Muscle layer of colon (tissue), 2 donors: ENCODE data around the gene HSD17B12.

Experiments used
- H3K27ac ChIP-seq: one replicate; pipeline ENCODE4 v1.7.0; 2013; ENCODE audit warnings: low read depth, mild to moderate bottlenecking, low read length, moderate library complexity
- H3K27me3 ChIP-seq, 2 donors: one replicate each; pipeline ENCODE4 v1.7.0; 2013; ENCODE audit warnings: low read length in 2 of 2, mild to moderate bottlenecking in 2 of 2; ENCODE audit not compliant: insufficient read depth in 2 of 2, control insufficient read depth in 1 of 2
- H3K36me3 ChIP-seq: one replicate; pipeline ENCODE4 v1.7.0; 2013; ENCODE audit warnings: mild to moderate bottlenecking, low read length; ENCODE audit not compliant: insufficient read depth
- H3K4me1 ChIP-seq: one replicate; pipeline ENCODE4 v1.7.0; 2013; ENCODE audit warnings: mild to moderate bottlenecking, low read length; ENCODE audit not compliant: insufficient read depth
- H3K4me3 ChIP-seq, 2 donors: one replicate each; pipeline ENCODE4 v1.7.0; 2013; ENCODE audit warnings: low read length in 2 of 2, low read depth in 1 of 2, mild to moderate bottlenecking in 1 of 2, moderate library complexity in 1 of 2
- H3K9ac ChIP-seq: one replicate; pipeline ENCODE4 v1.7.0; 2013; ENCODE audit warnings: low read length
- H3K9me3 ChIP-seq: one replicate; pipeline ENCODE4 v1.7.0; 2013; ENCODE audit warnings: mild to moderate bottlenecking, low read length
- donor health status: abdominal sarcoma.
- donor health status: Adenocarcinoma of cecum.

The HSD17B12 gene

GRCh38 chr11:43784866-43785265, 104.3 kb downstream of the HSD17B12 start:
- no peak overlapping the region for H3K4me3 ChIP-seq
- no peaks in the 10 kb centered on the region for H3K36me3 ChIP-seq
- H3K27ac ChIP-seq: no peak overlapping the region
- H3K27me3 ChIP-seq: no peaks in the 10 kb centered on the region
- H3K9ac ChIP-seq: no peak overlapping the region
- no peaks in the 10 kb centered on the region for H3K9me3 ChIP-seq
- no peaks in the 10 kb centered on the region for H3K4me1 ChIP-seq

GRCh38 chr11:43785318-43785717, 104.8 kb downstream of the HSD17B12 start:
- Histone ChIP-seq H3K36me3 (no peaks in the 10 kb centered on the region), H3K9me3 (no peaks in the 10 kb centered on the region), H3K27ac (no peak overlapping the region), H3K4me3 (no peak overlapping the region), H3K9ac (no peak overlapping the region), H3K27me3 (no peaks in the 10 kb centered on the region), H3K4me1 (no peaks in the 10 kb centered on the region)

- no peak overlapping the region for H3K4me3 ChIP-seq
- no peaks in the 10 kb centered on the region for H3K4me1 ChIP-seq
- no peak overlapping the region for H3K27ac ChIP-seq
- H3K9me3 ChIP-seq: no peaks in the 10 kb centered on the region
- no peaks in the 10 kb centered on the region for H3K36me3 ChIP-seq
- H3K27me3 ChIP-seq: no peaks in the 10 kb centered on the region
- no peak overlapping the region for H3K9ac ChIP-seq
These were observed 105.5 kb downstream of the HSD17B12 start for GRCh38 chr11:43786016-43786415.

DNA sequence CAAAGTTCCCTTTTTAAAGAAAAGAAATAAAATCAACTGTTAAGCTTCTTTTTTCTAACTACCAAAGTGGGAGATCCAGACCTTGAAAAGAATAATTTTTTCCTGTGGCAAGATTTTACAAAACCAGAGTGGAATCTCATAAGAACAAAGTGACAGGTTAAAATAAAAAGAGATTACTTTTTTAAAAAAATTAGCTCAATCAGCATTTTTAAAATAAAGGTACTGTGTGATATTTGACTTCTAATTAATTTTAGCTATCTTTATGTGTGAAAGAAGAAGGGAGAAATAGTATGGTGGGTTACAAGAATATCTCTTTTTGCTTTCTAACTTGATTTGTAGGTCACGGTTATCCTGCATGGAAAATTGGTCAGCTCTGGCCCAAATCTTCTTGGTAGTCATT, 107.3 kb downstream of the HSD17B12 start:
- no peaks in the 10 kb centered on the region for H3K9me3 ChIP-seq
- no peak overlapping the region for H3K4me3 ChIP-seq
- H3K36me3 ChIP-seq: no peaks in the 10 kb centered on the region
- no peaks in the 10 kb centered on the region for H3K27me3 ChIP-seq
- no peak overlapping the region for H3K9ac ChIP-seq
- no peaks in the 10 kb centered on the region for H3K4me1 ChIP-seq
- no peak overlapping the region for H3K27ac ChIP-seq

GRCh38 chr11:43788421-43788820, 107.9 kb downstream of the HSD17B12 start:
- Histone ChIP-seq H3K4me1 (no peaks in the 10 kb centered on the region), H3K9me3 (no peaks in the 10 kb centered on the region), H3K27ac (no peak overlapping the region), H3K36me3 (no peaks in the 10 kb centered on the region), H3K27me3 (no peaks in the 10 kb centered on the region), H3K4me3 (no peak overlapping the region), H3K9ac (no peak overlapping the region)

DNA sequence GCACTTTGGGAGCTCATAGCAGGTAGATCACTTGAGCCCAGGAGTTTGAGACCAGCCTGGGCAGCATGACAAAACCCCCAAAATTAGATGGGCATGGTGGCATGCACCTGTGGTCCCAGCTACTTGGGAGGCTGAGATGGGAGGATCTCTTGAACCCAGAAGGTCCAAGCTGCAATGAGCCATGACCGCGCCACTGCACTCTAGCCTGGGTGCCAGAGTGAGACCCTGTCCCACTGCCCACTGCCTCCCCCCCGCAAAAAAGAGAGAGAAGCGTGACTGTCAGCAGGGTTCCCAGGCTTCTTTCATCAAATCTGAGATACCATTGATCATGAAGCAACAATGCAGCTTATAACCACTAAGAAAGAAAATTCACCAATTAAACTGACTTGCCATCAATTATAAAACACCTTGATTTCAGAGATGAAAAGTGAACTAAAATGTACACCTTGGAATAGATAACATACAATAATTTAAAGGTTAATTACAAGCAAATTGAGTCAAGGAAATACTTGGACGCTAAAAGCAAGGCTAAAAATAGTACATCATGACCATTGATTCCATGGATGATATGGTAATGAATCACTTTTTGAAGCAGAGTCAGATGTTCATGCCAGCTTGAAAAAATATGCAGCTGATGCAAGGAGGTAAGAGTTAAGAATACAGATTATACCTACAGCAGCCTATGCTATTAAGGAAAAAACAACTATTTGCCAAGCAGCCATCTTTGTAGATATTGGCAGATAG, 109.3 kb downstream of the HSD17B12 start:
- no peaks in the 10 kb centered on the region for H3K9me3 ChIP-seq
- no peaks in the 10 kb centered on the region for H3K4me1 ChIP-seq
- no peak overlapping the region for H3K9ac ChIP-seq
- H3K4me3 ChIP-seq: no peak overlapping the region
- H3K27me3 ChIP-seq: no peaks in the 10 kb centered on the region
- H3K27ac ChIP-seq: no peak overlapping the region
- H3K36me3 ChIP-seq: no peaks in the 10 kb centered on the region

GRCh38 chr11:43790444-43790794, 109.9 kb downstream of the HSD17B12 start:
- Histone ChIP-seq H3K4me3 (no peak overlapping the region), H3K4me1 (no peaks in the 10 kb centered on the region), H3K27me3 (no peaks in the 10 kb centered on the region), H3K9me3 (no peaks in the 10 kb centered on the region), H3K9ac (no peak overlapping the region), H3K27ac (no peak overlapping the region), H3K36me3 (no peaks in the 10 kb centered on the region)

DNA sequence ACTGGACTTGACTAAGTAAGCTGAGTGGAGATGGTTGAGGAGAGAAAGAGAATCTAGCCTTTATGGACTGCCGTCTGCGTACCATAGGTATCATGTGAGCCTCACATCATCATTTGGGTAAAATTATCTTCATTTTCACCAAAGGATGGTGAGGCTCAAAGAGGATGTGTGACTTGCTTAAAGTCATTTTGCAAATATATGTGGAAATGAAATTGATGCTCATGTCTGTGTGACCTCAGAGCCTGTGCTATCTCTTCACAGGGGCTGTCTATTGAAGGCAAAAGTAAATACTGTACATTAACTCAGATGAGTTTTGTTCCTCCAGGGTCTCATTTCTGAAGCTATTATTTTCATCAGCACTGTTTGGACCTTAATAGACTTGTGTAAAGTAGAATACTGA, 116.8 kb downstream of the HSD17B12 start:
- Histone ChIP-seq H3K36me3 (no peaks in the 10 kb centered on the region), H3K9ac (no peak overlapping the region), H3K27me3 (no peaks in the 10 kb centered on the region), H3K4me1 (no peaks in the 10 kb centered on the region), H3K9me3 (no peaks in the 10 kb centered on the region), H3K27ac (no peak overlapping the region), H3K4me3 (no peak overlapping the region)

DNA sequence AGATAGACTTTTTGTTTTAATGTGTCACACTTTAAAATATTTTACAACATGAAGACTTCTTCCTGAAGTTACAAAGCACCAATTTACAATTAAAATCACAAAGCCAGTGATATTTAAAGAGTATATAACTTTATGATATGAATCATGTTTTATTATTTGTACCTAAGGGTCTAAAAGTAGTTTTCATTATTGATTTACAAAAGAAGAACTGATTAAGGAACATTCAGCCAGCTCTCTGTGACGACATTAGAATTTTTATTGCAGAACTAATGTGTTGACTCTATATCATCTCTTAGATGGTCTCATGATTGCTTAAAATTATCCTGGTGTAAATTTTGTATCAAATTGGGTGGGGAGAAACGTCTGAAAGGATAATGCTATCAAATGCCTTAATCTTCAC, 117.3 kb downstream of the HSD17B12 start:
- Histone ChIP-seq H3K9ac (no peak overlapping the region), H3K36me3 (no peaks in the 10 kb centered on the region), H3K4me1 (no peaks in the 10 kb centered on the region)

DNA sequence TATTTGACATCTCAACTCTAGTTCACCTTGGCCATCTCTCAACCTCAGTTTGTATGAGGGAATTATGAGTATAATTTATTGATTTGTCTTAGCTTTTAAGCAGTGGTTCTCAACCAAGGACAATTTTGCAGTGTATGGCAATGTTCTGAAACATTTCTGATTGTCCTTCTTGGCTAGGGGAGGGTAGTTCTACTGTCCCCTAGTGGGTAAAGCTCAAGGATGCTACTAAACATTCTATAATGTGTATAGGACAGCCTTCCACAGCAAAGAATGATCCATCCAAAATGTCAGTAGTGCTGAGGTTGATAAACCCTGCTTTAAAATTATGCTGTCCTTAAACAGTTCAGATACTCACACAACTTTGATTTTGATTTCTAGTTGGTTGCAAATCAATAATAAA, 122.0 kb downstream of the HSD17B12 start:
- Histone ChIP-seq H3K4me1 (no peaks in the 10 kb centered on the region), H3K36me3 (no peaks in the 10 kb centered on the region), H3K27me3 (no peaks in the 10 kb centered on the region), H3K9me3 (no peaks in the 10 kb centered on the region), H3K9ac (no peak overlapping the region), H3K27ac (no peak overlapping the region), H3K4me3 (no peak overlapping the region)

More for the DNA sequence above, 117.3 kb downstream of the HSD17B12 start:
- H3K4me3 ChIP-seq: no peak overlapping the region
- no peaks in the 10 kb centered on the region for H3K27me3 ChIP-seq
- no peaks in the 10 kb centered on the region for H3K9me3 ChIP-seq
- H3K27ac ChIP-seq: no peak overlapping the region

GRCh38 chr11:43803766-43804165, 123.2 kb downstream of the HSD17B12 start:
- H3K4me1 ChIP-seq: no peaks in the 10 kb centered on the region
- no peak overlapping the region for H3K27ac ChIP-seq
- H3K27me3 ChIP-seq: no peaks in the 10 kb centered on the region
- H3K9me3 ChIP-seq: no peaks in the 10 kb centered on the region
- no peak overlapping the region for H3K9ac ChIP-seq
- no peaks in the 10 kb centered on the region for H3K36me3 ChIP-seq
- H3K4me3 ChIP-seq: no peak overlapping the region

DNA sequence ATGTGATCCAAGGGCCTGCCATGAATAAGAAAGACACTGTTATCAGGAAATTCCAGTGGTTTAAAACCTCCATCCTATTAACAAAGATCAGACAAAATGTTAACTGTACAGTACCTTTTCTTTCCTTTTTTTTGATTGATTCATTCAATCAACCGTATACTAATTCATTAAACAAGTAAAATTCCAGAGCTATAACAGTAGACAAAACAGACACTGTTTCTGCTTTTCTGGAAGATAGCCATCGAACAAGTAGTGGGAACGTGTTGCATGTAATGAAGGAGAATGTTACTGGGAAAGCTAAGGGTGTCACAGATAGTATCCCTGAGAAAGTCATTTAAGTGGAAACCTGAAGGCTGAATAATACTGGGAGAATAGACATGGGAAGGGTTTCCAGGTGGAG, 126.4 kb downstream of the HSD17B12 start:
- H3K27ac ChIP-seq: no peak overlapping the region
- no peak overlapping the region for H3K4me3 ChIP-seq
- no peaks in the 10 kb centered on the region for H3K27me3 ChIP-seq
- H3K9ac ChIP-seq: no peak overlapping the region
- H3K4me1 ChIP-seq: no peaks in the 10 kb centered on the region
- no peaks in the 10 kb centered on the region for H3K9me3 ChIP-seq
- no peaks in the 10 kb centered on the region for H3K36me3 ChIP-seq
